ENCODE data around the gene PLBD2.

PLBD2 gene

DNA sequence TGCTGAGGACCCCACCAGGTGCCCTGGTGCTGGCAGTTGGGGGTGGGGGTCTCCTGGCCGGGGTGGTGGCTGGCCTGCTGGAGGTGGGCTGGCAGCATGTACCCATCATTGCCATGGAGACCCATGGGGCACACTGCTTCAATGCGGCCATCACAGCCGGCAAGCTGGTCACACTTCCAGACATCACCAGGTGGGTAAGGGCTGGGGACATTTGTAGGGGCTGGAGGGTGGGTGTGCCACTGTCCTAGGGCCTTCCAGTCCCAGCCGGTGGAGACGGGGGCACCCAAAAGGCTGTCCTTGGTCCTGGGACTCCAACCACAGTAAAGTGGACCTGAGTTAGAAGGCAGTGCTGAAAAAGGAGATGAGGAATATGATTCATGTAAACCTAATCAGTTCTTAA lies 77.0 kb downstream of the PLBD2 start:
- TF ChIP-seq, protein P1, sequence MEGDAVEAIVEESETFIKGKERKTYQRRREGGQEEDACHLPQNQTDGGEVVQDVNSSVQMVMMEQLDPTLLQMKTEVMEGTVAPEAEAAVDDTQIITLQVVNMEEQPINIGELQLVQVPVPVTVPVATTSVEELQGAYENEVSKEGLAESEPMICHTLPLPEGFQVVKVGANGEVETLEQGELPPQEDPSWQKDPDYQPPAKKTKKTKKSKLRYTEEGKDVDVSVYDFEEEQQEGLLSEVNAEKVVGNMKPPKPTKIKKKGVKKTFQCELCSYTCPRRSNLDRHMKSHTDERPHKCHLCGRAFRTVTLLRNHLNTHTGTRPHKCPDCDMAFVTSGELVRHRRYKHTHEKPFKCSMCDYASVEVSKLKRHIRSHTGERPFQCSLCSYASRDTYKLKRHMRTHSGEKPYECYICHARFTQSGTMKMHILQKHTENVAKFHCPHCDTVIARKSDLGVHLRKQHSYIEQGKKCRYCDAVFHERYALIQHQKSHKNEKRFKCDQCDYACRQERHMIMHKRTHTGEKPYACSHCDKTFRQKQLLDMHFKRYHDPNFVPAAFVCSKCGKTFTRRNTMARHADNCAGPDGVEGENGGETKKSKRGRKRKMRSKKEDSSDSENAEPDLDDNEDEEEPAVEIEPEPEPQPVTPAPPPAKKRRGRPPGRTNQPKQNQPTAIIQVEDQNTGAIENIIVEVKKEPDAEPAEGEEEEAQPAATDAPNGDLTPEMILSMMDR (IDR thresholded peaks at IDR 0.05; ENCODE audit: control insufficient read depth, extremely low read depth, insufficient read depth) = no peak
- H3K4me3 ChIP-seq (ENCODE audit: low read depth, low read length) = no peak overlapping the region
- no peak for DNase-seq (ENCODE audit: low read depth)

DNA sequence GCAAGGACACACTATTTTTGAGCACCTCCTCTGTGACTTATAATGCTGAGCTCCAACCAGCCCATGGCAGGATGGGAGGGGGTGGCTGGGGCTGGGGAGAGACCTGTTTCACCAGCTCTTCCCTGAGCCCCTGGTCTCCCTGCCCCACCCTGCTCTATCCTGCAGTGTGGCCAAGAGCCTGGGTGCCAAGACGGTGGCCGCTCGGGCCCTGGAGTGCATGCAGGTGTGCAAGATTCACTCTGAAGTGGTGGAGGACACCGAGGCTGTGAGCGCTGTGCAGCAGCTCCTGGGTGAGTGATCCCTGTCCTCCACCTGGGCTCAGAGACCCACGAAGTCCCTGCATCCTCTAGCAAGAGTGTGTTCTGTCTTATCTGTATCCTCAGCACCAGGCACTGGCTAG lies 78.2 kb downstream of the PLBD2 start:
- no peak for DNase-seq (ENCODE audit: low read depth)
- TF ChIP-seq, protein P1 (IDR thresholded peaks at IDR 0.05; ENCODE audit: control insufficient read depth, extremely low read depth, insufficient read depth) = no peak
- no peak overlapping the region for H3K4me3 ChIP-seq (ENCODE audit: low read depth, low read length)

DNA sequence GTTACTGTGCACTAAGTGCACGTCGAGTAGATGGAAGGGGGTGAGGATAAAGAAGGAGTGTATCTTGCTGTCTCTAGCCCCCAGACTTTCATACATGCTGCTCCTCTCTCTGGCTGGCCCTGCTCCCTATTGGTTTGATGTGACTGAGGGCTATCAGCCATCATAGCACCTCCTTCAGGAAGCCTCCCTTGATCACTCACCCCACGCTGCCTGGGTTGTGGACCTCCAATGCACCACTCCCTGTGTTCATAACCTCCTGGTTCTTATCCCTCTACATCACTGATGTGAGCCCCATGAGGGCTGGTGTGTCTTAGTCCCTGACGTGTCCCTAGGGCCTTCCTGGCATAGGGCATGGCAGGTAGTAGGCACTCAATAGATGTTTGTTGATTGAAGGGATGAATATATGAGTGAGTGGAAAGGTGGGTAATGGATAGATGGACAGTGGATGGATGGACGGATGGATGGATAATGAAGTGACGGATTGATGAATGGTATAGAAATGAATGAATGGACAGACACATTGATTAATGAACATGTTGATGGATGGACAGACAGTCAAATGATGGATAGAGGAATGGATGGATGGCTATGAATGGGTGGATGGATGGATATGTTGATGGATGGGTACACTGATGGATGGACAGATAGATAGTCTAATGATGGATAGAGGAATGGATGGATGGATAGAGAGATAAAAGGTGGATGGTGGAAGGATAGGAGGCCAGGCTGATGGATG lies 78.8 kb downstream of the PLBD2 start:
- TF ChIP-seq, protein P1 (IDR thresholded peaks at IDR 0.05; ENCODE audit: control insufficient read depth, extremely low read depth, insufficient read depth) = no peak
- H3K4me3 ChIP-seq (ENCODE audit: low read depth, low read length) = no peak overlapping the region

DNA sequence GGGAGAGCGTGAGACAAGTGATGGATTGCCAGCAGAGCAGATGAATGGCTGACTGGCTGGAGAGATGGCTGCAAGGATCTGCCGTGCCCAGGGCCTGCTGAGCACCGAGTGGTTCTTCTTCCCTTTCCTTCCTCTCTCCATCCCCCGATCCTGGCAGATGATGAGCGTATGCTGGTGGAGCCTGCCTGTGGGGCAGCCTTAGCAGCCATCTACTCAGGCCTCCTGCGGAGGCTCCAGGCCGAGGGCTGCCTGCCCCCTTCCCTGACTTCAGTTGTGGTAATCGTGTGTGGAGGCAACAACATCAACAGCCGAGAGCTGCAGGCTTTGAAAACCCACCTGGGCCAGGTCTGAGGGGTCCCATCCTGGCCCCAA lies 79.3 kb downstream of the PLBD2 start:
- TF ChIP-seq, protein P1 (IDR thresholded peaks at IDR 0.05; ENCODE audit: control insufficient read depth, extremely low read depth, insufficient read depth) = no peak
- no peak for DNase-seq (ENCODE audit: low read depth)
- H3K4me3 ChIP-seq (ENCODE audit: low read depth, low read length) = no peak overlapping the region

More for the DNA sequence above, 78.8 kb downstream of the PLBD2 start:
- DNase-seq (ENCODE audit: low read depth) = no peak

DNA sequence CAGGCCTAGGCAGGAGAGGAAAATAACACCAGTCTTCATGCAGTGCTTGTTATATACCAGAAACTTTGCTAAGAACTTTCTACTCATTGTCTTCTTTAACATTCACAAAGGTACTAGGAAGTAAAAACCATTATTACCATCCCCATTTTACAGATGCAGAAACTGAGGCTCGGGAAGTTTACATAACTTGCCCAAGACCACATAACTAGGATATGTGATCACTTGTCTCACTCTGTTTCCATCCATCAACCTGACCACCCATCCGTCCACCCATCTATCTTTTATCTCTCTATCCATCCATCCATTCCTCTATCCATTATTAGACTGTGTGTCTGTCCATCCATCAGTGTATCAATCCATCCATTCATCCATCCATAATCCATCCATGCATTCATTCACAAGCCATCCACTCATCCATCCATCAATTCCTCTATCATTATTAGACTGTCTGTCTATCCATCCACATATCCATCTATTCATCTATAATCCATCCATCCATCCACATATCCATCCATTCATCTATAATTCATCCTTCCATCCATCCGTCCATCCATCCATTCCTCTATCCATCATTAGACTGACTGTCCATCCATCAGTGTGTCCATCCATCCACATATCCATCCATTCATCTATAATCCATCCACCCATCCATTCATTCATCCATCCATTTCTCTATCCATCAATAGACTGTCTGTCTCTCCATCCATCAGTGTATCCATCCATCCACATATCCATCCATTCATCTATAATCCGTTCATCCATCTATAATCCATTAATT lies 80.3 kb downstream of the PLBD2 start:
- H3K4me3 ChIP-seq (ENCODE audit: low read depth, low read length) = no peak overlapping the region
- TF ChIP-seq, protein P1 (IDR thresholded peaks at IDR 0.05; ENCODE audit: control insufficient read depth, extremely low read depth, insufficient read depth) = no peak
- DNase-seq (ENCODE audit: low read depth) = no peak

DNA sequence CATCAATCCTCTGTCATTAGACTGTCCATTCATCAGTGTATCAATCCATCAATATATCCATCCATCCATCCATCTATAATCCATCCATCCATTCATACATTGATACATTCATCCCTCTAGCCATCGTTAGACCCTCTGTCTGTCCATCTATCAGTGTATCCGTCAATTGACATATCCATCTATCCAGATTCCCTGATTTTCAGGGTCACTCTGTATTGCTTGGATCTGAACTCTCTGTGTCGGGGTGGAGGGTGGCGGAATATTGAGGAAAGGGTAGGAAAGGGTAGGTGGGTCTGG lies 80.9 kb downstream of the PLBD2 start:
- H3K4me3 ChIP-seq (ENCODE audit: low read depth, low read length) = no peak overlapping the region
- TF ChIP-seq, protein P1 (IDR thresholded peaks at IDR 0.05; ENCODE audit: control insufficient read depth, extremely low read depth, insufficient read depth) = no peak
- DNase-seq (ENCODE audit: low read depth) = no peak
